HCT116 (cell line): ENCODE data around the gene ZNF12. TPM values are rescaled to one million over a fixed set of nuclear protein-coding genes. Genes with fewer than 3 reads are reported as not detected.

Source experiments
- ATAC-seq: fragments of 200-7000 bp; cut with Tn5 transposase; 2 replicates; pipeline ENCODE4 v1.9.1; 2020; ENCODE audit warnings: mild to moderate bottlenecking, moderate library complexity
- BruUV-seq: library from RNA; stranded (reverse); fragments of 400-500 nt; replicated peaks from 2 replicates; lab custom pipeline; 2021; lab: Mats Ljungman, UMichigan
- CTCF ChIA-PET: fragments of 300-600 bp; sonication (Branson Sonifier 250); formaldehyde crosslinking; loops from one replicate; lab custom pipeline; 2021; ENCODE audit warnings: antibody characterized with exemption; lab: Charles Lee
- POLR2A ChIA-PET: fragments of 300-600, 350-600 bp; sonication (Branson Sonifier 250); formaldehyde crosslinking; loops from one replicate; lab custom pipeline; 2021; ENCODE audit warnings: antibody characterized with exemption; lab: Charles Lee
- RAD21 ChIA-PET, 2 experiments: fragments of 300-600 bp; sonication (Branson Sonifier 250); formaldehyde crosslinking; loops; one replicate each; lab custom pipeline; 2023; ENCODE audit warnings: low total read pairs in 2 of 2; ENCODE audit not compliant: uncharacterized antibody in 2 of 2, unreplicated experiment in 2 of 2, low non-redundant PET in 1 of 2; lab: Charles Lee
- DNase-seq: peaks from one replicate; pipeline ENCODE4 v3.0.0-alpha.2; 2010; ENCODE audit warnings: low read depth, low spot score
- H2AFZ ChIP-seq: fragments of 200-600 bp; shearing (Covaris generic), sonication (generic); 2 replicates; pipeline ENCODE4 v1.6.1; 2017; ENCODE audit warnings: low read depth, mixed run types, mixed read lengths, antibody characterized with exemption, low read length; ENCODE audit not compliant: poor library complexity, severe bottlenecking
- H3K27ac ChIP-seq: 2 replicates; pipeline ENCODE4 v1.5.1; 2012; ENCODE audit warnings: low read depth, low read length
- H3K27me3 ChIP-seq: fragments of 200-600 bp; sonication (generic); 2 replicates; pipeline ENCODE4 v1.6.1; 2016; ENCODE audit warnings: mixed run types, low read length, mixed read lengths; ENCODE audit not compliant: insufficient read depth
- H3K36me3 ChIP-seq, 2 experiments: fragments of 200-500 bp in 1 of 2; fragments of 200-600 bp in 1 of 2; sonication (Bioruptor generic) in 1 of 2; sonication (generic) in 1 of 2; 2 replicates each; pipeline versions ENCODE4 v1.5.1 to v1.6.1; 2014 to 2016; ENCODE audit warnings: low read length in 2 of 2, inconsistent platforms in 1 of 2, mixed read lengths in 1 of 2, mixed run types in 1 of 2; ENCODE audit not compliant: insufficient read depth in 2 of 2, control insufficient read depth in 1 of 2
- H3K4me1 ChIP-seq, 2 experiments: fragments of 200-600 bp in 1 of 2; sonication (generic) in 1 of 2; 2 replicates each; pipeline versions ENCODE4 v1.5.1 to v1.6.1; 2012 to 2017; ENCODE audit warnings: low read length in 2 of 2, inconsistent platforms in 1 of 2, mild to moderate bottlenecking in 1 of 2, mixed read lengths in 1 of 2, mixed run types in 1 of 2, moderate library complexity in 1 of 2; ENCODE audit not compliant: insufficient read depth in 2 of 2, control insufficient read depth in 1 of 2
- H3K4me2 ChIP-seq: fragments of 200-600 bp; sonication (generic); 2 replicates; pipeline ENCODE4 v1.6.1; 2017; ENCODE audit warnings: mixed run types, low read length, mixed read lengths
- H3K4me3 ChIP-seq, 2 experiments: fragments of 200-600 bp in 1 of 2; sonication (generic) in 1 of 2; replicated peaks in 1 of 2; 2 replicates each; pipeline ENCODE4 v1.5.1; 2011 to 2016; ENCODE audit warnings: low read length in 2 of 2, control low read depth in 1 of 2, low read depth in 1 of 2, mild to moderate bottlenecking in 1 of 2, mixed read lengths in 1 of 2, mixed run types in 1 of 2
- H3K79me2 ChIP-seq: fragments of 200-600 bp; sonication (generic); 2 replicates; pipeline ENCODE4 v1.6.1; 2017; ENCODE audit warnings: mild to moderate bottlenecking, mixed run types, low read length, moderate library complexity, mixed read lengths; ENCODE audit not compliant: insufficient read depth
- H3K9ac ChIP-seq: fragments of 200-600 bp; sonication (generic); 2 replicates; pipeline ENCODE4 v1.6.1; 2016; ENCODE audit warnings: low read length, mixed read lengths
- H3K9me2 ChIP-seq: fragments of 200-600 bp; sonication (generic), shearing (Covaris generic); 2 replicates; pipeline ENCODE4 v1.6.1; 2017; ENCODE audit warnings: mixed run types, mild to moderate bottlenecking, moderate library complexity; ENCODE audit not compliant: insufficient read depth
- H3K9me3 ChIP-seq, 2 experiments: fragments of 200-500 bp in 1 of 2; fragments of 200-600 bp in 1 of 2; sonication (Bioruptor generic) in 1 of 2; sonication (generic) in 1 of 2; 2 replicates each; pipeline ENCODE4 v1.6.1; 2014 to 2017; ENCODE audit warnings: low read length in 2 of 2, mixed read lengths in 2 of 2, inconsistent platforms in 1 of 2, low read depth in 1 of 2, mild to moderate bottlenecking in 1 of 2, mixed run types in 1 of 2, moderate library complexity in 1 of 2; ENCODE audit not compliant: control insufficient read depth in 1 of 2, insufficient read depth in 1 of 2
- H4K20me1 ChIP-seq: fragments of 200-600 bp; sonication (generic), shearing (Covaris generic); 2 replicates; pipeline ENCODE4 v1.6.1; 2017; ENCODE audit warnings: mixed run types, mild to moderate bottlenecking, moderate library complexity; ENCODE audit not compliant: insufficient read depth
- CBX3 ChIP-seq: IDR thresholded peaks from 2 replicates; pipeline ENCODE4 v1.6.1; 2012; ENCODE audit warnings: low read depth
- CEBPB ChIP-seq: IDR thresholded peaks from 2 replicates; pipeline ENCODE4 v1.6.1; 2012; ENCODE audit warnings: low read depth
- CTCF ChIP-seq, 3 experiments: fragments of 200-600 bp in 1 of 3; sonication (generic) in 1 of 3; IDR thresholded peaks in 2 of 3; conservative IDR thresholded peaks in 1 of 3; 2 replicates each; pipeline ENCODE4 v1.5.1; 2012 to 2017; ENCODE audit warnings: low read depth in 2 of 3, low read length in 2 of 3, antibody characterized with exemption in 1 of 3, borderline replicate concordance in 1 of 3, control low read depth in 1 of 3, mild to moderate bottlenecking in 1 of 3, mixed read lengths in 1 of 3, mixed run types in 1 of 3, moderate library complexity in 1 of 3; ENCODE audit not compliant: insufficient read depth in 1 of 3
- EGR1 ChIP-seq: IDR thresholded peaks from 2 replicates; pipeline ENCODE4 v1.6.1; 2012; ENCODE audit warnings: low read depth
- ELF1 ChIP-seq: IDR thresholded peaks from 2 replicates; pipeline ENCODE4 v1.6.1; 2012; ENCODE audit warnings: low read depth, borderline replicate concordance
- EZH2phosphoT487 ChIP-seq: fragments of 200-600 bp; IDR thresholded peaks from 2 replicates; pipeline ENCODE4 v1.6.1; 2018; ENCODE audit warnings: antibody characterized with exemption, borderline replicate concordance
- FOSL1 ChIP-seq: IDR thresholded peaks from 2 replicates; pipeline ENCODE4 v1.6.1; 2012; ENCODE audit warnings: low read depth
- MAX ChIP-seq: IDR thresholded peaks from 2 replicates; pipeline ENCODE4 v1.6.1; 2012
- POLR2A ChIP-seq: IDR thresholded peaks from 2 replicates; pipeline ENCODE4 v1.7.0; 2011; ENCODE audit warnings: borderline replicate concordance; ENCODE audit not compliant: insufficient read depth, insufficient read length; ENCODE audit errors: extremely low read depth
- POLR2AphosphoS5 ChIP-seq: IDR thresholded peaks from 2 replicates; pipeline ENCODE4 v1.6.1; 2011; ENCODE audit warnings: mild to moderate bottlenecking, low read depth, low read length, moderate library complexity
- RAD21 ChIP-seq: IDR thresholded peaks from 2 replicates; pipeline ENCODE4 v1.6.1; 2012; ENCODE audit warnings: low read depth, mild to moderate bottlenecking
- SIN3A ChIP-seq: IDR thresholded peaks from 2 replicates; pipeline ENCODE4 v1.6.1; 2012; ENCODE audit warnings: low read depth
- SP1 ChIP-seq: IDR thresholded peaks from 2 replicates; pipeline ENCODE4 v1.6.1; 2012; ENCODE audit warnings: low read depth
- SRF ChIP-seq: IDR thresholded peaks from 2 replicates; pipeline ENCODE4 v1.6.1; 2012; ENCODE audit warnings: low read depth
- YY1 ChIP-seq: IDR thresholded peaks from 2 replicates; pipeline ENCODE4 v1.6.1; 2011; ENCODE audit warnings: low read length, low read depth, moderate library complexity, mild to moderate bottlenecking; ENCODE audit not compliant: insufficient replicate concordance; ENCODE audit errors: extremely low read depth
- ZBTB33 ChIP-seq: IDR thresholded peaks from 2 replicates; pipeline ENCODE4 v1.6.1; 2011; ENCODE audit warnings: mild to moderate bottlenecking, low read length, moderate library complexity; ENCODE audit not compliant: insufficient replicate concordance; ENCODE audit errors: extremely low read depth
- ZFX ChIP-seq: fragments of 450-650 bp; IDR thresholded peaks from 2 replicates; pipeline ENCODE4 v1.6.1; 2017
- intact Hi-C: fragments of 100-400 bp; cut with micrococcal nuclease; formaldehyde crosslinking; loops from 2 replicates; pipeline ENCODE4 v1.10.0; 2022
- total RNA-seq: library from RNA; stranded (reverse); gene quantifications from one replicate; pipeline ENCODE4 v1.2.1, GENCODE V29; 2021; ENCODE audit not compliant: unreplicated experiment

ZNF12 gene
- total RNA-seq, 1 experiment from 2014 or later, result 19.0 TPM

GRCh38 chr7:6649241-6649961 lies 57.3 kb downstream of the ZNF12 start:
- peaks cover 6% of the 10 kb centered on the region; the same call in 1 of the 2 replicates for H3K79me2 ChIP-seq

More at GRCh38 chr7:6649241-6649961, 57.3 kb downstream of the ZNF12 start:
- no peaks in the 10 kb centered on the region for H3K27me3 ChIP-seq
- intact Hi-C loops, result no loop called here
- H3K9ac ChIP-seq, result no peak overlapping the region
- H3K9me2 ChIP-seq, result no peaks in the 10 kb centered on the region
- no peaks in the 10 kb centered on the region for H4K20me1 ChIP-seq
- no peaks in the 10 kb centered on the region; a peak in 1 of 4 replicates for H3K9me3 ChIP-seq
- POLR2A ChIA-PET, result no interaction called here
- BruUV-seq, result no TSS peak
- TF ChIP-seq ZFX (no peak), YY1 (no peak), CEBPB (no peak), SP1 (no peak), ZBTB33 (no peak), FOSL1 (no peak), MAX (no peak), SIN3A (no peak), EGR1 (no peak), POLR2A (no peak), SRF (no peak), CBX3 (no peak), RAD21 (no peak), ELF1 (no peak), POLR2AphosphoS5 (no peak), CTCF (IDR thresholded peaks at IDR 0.05 in 2 of 3, conservative IDR thresholded peaks at IDR 0.05 in 1 of 3; ENCODE audit: borderline replicate concordance in 1 of 3, insufficient read depth in 1 of 3, low read depth in 2 of 3, low read length in 2 of 3) (no peak), EZH2phosphoT487 (no peak)
- TF ChIP-seq, all 23 proteins: peak for 0
- Histone ChIP-seq H2AFZ (no peak overlapping the region), H3K4me1 (no peaks in the 10 kb centered on the region), H3K4me3 (no peak overlapping the region), H3K4me2 (no peak overlapping the region), H3K36me3 (peaks cover 7 to 52% of the 10 kb centered on the region in 2 experiments; a peak in 3 of 4 replicates), H3K27ac (no peak overlapping the region)
- ChIA-PET RAD21 (no interaction called here), CTCF (no interaction called here)
- DNase-seq (no peak), ATAC-seq (no peak)
